ENCODE data around the gene CDC5L. TPM values are rescaled to one million over a fixed set of nuclear protein-coding genes. Genes with fewer than 3 reads are reported as not detected.
A peak's percentile ranks its signal among the peaks of the same experiment; 100 is the strongest.
"Not testable (repeated sequence)": the region's sequence is repeated elsewhere in the genome, so short reads cannot be mapped to it uniquely, and the experiment has no call there.

Gene CDC5L
- 10.2 TPM for polyA plus RNA-seq (2012; ENCODE audit: low read depth, missing spikeins)

DNA sequence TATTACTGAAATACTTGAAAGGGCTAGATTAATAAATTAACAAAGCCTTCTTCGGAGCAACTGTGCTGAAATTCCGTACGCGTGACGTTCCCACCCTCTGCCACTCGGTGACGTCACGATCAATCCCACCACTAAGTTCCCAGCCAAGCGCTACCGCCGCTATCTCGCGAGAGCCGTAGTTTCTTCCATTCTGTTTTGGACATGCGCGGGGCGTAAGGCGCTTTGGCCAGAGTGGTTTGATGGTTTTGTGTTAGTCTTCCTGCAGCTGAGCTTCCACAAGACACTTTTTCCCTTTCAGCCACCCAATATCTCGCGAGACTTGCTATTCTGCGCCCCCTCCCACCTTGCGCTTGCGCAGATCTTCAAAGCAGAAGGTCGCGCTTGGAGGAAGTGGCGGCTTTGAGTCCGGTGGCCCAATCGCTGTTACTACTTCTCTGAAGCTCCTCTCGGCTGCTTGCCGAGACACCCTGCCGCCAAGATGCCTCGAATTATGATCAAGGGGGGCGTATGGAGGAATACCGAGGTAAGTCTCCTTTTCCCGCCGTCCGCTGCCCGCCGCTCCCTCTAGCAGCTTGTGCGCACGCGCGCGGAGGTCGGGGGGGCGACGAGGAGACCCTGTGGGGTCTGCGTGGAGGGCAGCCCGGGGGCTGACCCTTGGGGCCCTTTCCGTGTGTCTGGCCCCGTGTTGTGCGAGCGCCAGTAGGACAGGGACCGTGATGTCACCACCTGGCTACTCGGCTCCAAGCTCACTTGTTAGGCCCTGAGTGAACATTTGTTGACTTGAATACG is at the start of gene CDC5L:
Gene CDC5L, plus strand, starts transcription at position 361 of the 789 bp plus-strand sequence. Its CDS starts 118 bp downstream, at position 479.
- DNase-seq (ENCODE audit: insufficient read length, low spot score) (peak; percentile 81), FAIRE-seq (peak; percentile 97)
- TF ChIP-seq SPI1 (IDR thresholded peaks at IDR 0.05; ENCODE audit: low read depth, low read length) (peak; percentile 75), POLR2A (IDR thresholded peaks at IDR 0.05; ENCODE audit: low read depth, low read length) (peak; percentile 95), TAF1 (IDR thresholded peaks at IDR 0.05; ENCODE audit: low read depth, low read length) (peak; percentile 84), PAX5 (IDR thresholded peaks at IDR 0.05; ENCODE audit: insufficient read depth, low read length, severe bottlenecking) (no peak), POLR2AphosphoS5 (IDR thresholded peaks at IDR 0.05; ENCODE audit: low read depth, low read length) (peak; percentile 96), POU2F2 (IDR thresholded peaks at IDR 0.05; ENCODE audit: low read depth, low read length) (peak; percentile 73; the same call in 1 of the 2 replicates)

DNA sequence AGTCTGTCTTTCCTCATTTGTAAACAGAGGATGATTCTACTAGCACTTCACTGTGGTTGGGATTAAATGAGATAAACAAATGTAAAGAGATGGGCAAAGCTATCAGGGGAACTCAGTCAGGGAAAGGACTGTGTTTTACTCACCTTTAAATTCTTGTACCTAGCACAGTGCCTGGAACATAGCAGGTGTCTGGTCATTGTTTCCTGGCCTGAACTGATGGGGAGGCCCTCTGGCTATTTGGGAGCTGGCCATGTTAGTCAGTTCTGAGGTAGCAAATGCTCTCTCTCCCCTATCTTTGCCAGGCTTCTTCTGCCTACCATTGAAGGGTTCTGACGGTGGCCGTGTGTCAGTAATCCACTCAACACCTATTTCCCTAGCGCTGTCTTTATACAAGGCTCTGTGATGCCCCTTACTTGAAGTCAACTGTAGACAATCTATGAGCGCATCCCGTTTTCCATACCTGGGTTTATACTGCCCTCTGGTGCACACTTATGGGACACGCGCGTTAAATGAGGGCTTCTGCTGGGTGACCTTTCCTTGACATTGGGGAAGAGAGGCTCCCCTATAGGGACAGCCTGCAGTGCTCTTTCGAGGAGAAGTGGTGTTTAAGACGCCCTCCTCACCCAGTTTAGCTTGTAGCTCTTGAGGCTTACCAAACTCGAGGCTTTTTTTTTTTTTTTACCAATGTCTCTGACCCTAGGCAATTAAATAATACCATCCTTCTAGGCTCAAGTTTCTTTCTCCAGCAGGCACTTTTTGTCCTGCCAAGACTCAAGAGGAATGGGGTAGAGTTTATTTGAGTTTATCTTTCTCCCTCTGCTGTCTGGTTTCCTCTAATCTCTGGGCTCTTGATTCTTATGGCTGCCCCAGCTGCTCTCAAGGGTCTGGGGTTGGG is 49.0 kb upstream of the CDC5L start:
- TF ChIP-seq POLR2AphosphoS5 (IDR thresholded peaks at IDR 0.05; ENCODE audit: low read depth, low read length) (no peak), POLR2A (IDR thresholded peaks at IDR 0.05; ENCODE audit: low read depth, low read length) (no peak), TAF1 (IDR thresholded peaks at IDR 0.05; ENCODE audit: low read depth, low read length) (no peak), PAX5 (IDR thresholded peaks at IDR 0.05; ENCODE audit: insufficient read depth, low read length, severe bottlenecking) (no peak)
- DNase-seq (ENCODE audit: insufficient read length, low spot score), result peak; percentile 39
- FAIRE-seq, result peak; percentile 93

DNA sequence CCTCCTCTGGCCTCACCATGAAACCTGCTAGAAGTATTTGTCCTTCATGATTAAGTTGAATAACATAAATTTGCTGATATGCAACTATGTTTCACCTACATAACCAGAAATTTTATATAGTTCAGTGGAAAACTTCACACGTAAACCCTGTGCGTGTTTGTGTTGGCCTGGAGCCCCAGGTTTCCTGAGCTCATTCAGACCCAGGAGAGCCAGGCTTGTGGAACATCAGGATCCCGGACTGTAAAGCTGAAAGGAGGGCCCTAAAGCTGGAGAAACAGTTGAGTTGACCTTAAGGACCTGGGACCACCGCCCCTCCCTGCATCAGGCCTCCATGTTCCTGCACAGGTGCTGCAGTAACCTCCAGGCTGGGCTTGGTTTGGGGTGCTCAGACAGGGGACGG is 48.2 kb upstream of the CDC5L start:
- DNase-seq (ENCODE audit: insufficient read length, low spot score), result no peak
- no peak for FAIRE-seq
- TF ChIP-seq POLR2AphosphoS5 (IDR thresholded peaks at IDR 0.05; ENCODE audit: low read depth, low read length) (no peak), TAF1 (IDR thresholded peaks at IDR 0.05; ENCODE audit: low read depth, low read length) (no peak), POLR2A (IDR thresholded peaks at IDR 0.05; ENCODE audit: low read depth, low read length) (no peak), SPI1 (IDR thresholded peaks at IDR 0.05; ENCODE audit: low read depth, low read length) (no peak), PAX5 (IDR thresholded peaks at IDR 0.05; ENCODE audit: insufficient read depth, low read length, severe bottlenecking) (no peak), POU2F2 (IDR thresholded peaks at IDR 0.05; ENCODE audit: low read depth, low read length) (no peak)

DNA sequence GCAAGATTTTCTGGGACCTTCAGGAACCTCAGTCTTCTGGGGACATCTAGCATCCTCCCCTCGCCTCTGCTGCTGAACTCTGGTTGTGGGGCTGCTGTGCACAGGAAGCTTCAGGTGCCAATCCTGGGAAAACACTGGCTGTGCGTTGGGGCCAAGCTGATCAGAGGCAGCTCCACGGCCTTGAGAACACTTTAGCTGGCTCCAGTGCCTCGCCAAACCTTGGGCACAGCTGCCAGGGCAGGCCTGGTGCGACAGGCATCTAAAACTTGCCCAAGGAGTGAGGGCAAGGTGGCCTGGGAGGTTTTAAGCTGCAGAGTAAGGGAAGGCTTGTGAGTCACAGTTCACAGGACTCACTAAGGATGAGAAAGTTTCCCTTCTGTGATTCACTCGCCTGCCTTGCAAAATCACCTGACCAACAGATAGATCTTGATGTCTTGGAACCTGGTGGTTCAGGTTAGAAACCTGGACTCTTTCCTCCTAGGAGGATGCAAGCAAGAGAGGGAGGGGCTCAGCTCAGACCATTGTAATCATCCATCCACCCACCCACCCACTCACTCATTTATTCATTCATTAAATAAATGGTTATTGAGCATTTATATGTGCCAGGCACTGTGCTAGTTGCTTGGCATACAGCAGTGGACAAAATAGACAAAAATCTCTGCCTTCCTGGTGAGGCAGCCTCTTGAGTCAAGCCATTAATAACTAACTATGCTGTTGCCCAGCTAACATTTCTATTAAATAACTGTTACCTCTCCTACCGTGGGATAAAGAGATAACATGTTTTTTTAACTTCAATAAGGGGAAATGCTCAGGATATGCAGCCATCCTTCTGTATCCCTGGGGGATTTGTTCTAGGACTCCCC is 47.5 kb upstream of the CDC5L start:
- no peak for DNase-seq (ENCODE audit: insufficient read length, low spot score)
- TF ChIP-seq PAX5 (IDR thresholded peaks at IDR 0.05; ENCODE audit: insufficient read depth, low read length, severe bottlenecking) (no peak), POLR2AphosphoS5 (IDR thresholded peaks at IDR 0.05; ENCODE audit: low read depth, low read length) (no peak), POLR2A (IDR thresholded peaks at IDR 0.05; ENCODE audit: low read depth, low read length) (no peak), TAF1 (IDR thresholded peaks at IDR 0.05; ENCODE audit: low read depth, low read length) (no peak), SPI1 (IDR thresholded peaks at IDR 0.05; ENCODE audit: low read depth, low read length) (no peak)
- no peak for FAIRE-seq

DNA sequence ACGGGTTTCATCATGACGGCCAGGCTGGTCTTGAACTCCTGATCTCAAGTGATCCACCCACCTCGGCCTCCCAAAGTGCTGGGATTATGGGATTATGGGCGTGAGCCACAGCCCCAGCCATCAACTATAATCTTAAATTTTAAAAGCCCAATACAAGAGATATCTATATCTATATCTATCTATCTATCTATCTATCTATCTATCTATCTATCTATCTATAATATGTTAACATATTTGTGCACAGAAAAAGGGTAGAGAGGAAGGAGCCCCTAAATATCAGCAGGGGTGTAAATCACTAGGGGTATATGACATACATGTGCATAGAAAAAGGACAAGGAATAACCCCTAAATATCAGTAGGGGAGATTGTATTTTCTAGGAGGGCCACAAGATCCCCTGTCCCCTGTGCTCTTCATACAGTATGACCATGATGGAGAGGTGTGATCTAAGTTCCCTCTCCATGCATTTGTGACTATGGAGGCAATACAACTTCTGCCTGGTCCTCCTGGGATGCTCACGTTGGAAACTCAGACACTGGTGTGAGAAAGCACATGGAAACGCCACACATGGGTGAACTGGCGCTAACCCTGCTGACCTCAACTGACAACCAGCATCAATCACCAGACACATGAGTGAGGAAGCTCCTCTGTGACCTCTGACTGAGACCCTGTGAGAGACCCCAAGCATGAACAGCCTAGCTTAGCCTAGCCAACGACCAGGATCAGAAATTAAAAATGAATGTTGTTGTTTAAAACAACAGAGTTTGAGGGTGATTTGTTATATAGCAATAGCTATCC is 46.2 kb upstream of the CDC5L start:
- no peak for FAIRE-seq
- TF ChIP-seq PAX5 (IDR thresholded peaks at IDR 0.05; ENCODE audit: insufficient read depth, low read length, severe bottlenecking), result no peak
- no peak for TF ChIP-seq TAF1 (IDR thresholded peaks at IDR 0.05; ENCODE audit: low read depth, low read length)
- TF ChIP-seq POLR2AphosphoS5 (IDR thresholded peaks at IDR 0.05; ENCODE audit: low read depth, low read length), result no peak
- TF ChIP-seq POU2F2 (IDR thresholded peaks at IDR 0.05; ENCODE audit: low read depth, low read length), result no peak
- TF ChIP-seq POLR2A (IDR thresholded peaks at IDR 0.05; ENCODE audit: low read depth, low read length), result no peak
- no peak for TF ChIP-seq SPI1 (IDR thresholded peaks at IDR 0.05; ENCODE audit: low read depth, low read length)
- no peak for DNase-seq (ENCODE audit: insufficient read length, low spot score)

DNA sequence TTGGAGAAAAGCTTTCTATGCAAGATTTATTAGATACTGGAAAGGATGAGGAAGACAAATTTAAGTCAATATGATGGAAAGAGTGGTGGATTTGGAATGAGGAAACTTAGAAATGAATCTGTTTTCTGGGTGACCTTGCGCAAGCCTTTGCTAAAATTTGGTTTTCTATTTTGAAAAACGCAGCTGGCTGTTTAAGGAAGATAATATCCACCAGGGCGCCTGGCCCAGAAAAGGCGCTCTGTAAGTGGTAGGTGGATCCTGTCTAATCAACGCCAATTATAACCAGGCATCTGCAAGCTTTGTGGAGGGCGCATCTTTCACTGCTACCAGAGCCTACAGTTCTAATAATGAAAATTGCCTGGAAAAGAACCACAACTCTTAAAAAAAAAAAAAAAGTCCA is 45.5 kb upstream of the CDC5L start:
- FAIRE-seq (no peak), DNase-seq (ENCODE audit: insufficient read length, low spot score) (no peak)
- no peak for TF ChIP-seq PAX5 (IDR thresholded peaks at IDR 0.05; ENCODE audit: insufficient read depth, low read length, severe bottlenecking)
- TF ChIP-seq TAF1 (IDR thresholded peaks at IDR 0.05; ENCODE audit: low read depth, low read length), result no peak
- TF ChIP-seq SPI1 (IDR thresholded peaks at IDR 0.05; ENCODE audit: low read depth, low read length), result no peak
- TF ChIP-seq POLR2A (IDR thresholded peaks at IDR 0.05; ENCODE audit: low read depth, low read length), result no peak
- no peak for TF ChIP-seq POU2F2 (IDR thresholded peaks at IDR 0.05; ENCODE audit: low read depth, low read length)
- no peak for TF ChIP-seq POLR2AphosphoS5 (IDR thresholded peaks at IDR 0.05; ENCODE audit: low read depth, low read length)

DNA sequence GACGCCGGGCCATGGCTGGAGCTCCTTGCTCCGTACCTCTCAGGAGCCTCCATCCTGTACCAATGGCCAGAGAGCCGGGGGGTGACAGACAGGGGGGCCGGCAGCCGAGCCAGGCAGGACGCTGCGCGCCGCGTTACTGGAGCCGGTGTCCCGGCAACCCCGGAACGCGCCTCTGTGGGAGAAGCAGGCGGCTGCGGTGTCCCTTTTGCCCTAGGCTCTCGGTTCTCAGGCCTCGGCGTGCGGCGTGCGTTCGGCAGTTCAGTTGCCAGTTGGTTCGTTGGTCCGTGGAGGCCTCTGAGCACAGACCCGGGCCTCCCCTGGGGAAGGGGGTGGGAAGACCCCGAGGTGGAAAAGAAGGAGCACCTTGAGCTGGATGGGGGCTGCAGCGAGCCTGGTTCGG is 45.0 kb upstream of the CDC5L start, which contains the start of gene SPATS1:
Gene SPATS1, plus strand, starts transcription at position 162 of the 400 bp plus-strand sequence. CDS start 446 bp downstream, outside the sequence.
- TF ChIP-seq SPI1 (IDR thresholded peaks at IDR 0.05; ENCODE audit: low read depth, low read length) (no peak), POLR2AphosphoS5 (IDR thresholded peaks at IDR 0.05; ENCODE audit: low read depth, low read length) (no peak), PAX5 (IDR thresholded peaks at IDR 0.05; ENCODE audit: insufficient read depth, low read length, severe bottlenecking) (no peak), TAF1 (IDR thresholded peaks at IDR 0.05; ENCODE audit: low read depth, low read length) (no peak), POLR2A (IDR thresholded peaks at IDR 0.05; ENCODE audit: low read depth, low read length) (no peak)
- DNase-seq (ENCODE audit: insufficient read length, low spot score) (no peak), FAIRE-seq (no peak)

DNA sequence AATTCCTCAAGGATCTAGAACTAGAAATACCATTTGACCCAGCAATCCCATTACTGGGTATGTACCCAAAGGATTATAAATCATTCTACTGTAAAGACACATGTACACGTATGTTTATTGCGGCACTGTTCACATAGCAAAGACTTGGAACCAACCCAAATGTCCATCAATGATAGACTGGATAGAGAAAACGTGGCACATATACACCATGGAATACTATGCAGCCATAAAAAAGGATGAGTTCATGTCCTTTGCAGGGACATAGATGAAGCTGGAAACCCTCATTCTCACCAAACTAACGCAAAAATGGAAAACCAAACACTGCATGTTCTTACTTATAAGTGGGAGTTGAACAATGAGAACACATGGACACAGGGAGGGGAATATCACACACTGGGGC is 40.7 kb upstream of the CDC5L start:
- not testable (repeated sequence) for FAIRE-seq

More for the DNA sequence above, 40.7 kb upstream of the CDC5L start:
- not testable (repeated sequence) for DNase-seq (ENCODE audit: insufficient read length, low spot score)
